ENCODE measurements around the gene PC.

PC gene

DNA sequence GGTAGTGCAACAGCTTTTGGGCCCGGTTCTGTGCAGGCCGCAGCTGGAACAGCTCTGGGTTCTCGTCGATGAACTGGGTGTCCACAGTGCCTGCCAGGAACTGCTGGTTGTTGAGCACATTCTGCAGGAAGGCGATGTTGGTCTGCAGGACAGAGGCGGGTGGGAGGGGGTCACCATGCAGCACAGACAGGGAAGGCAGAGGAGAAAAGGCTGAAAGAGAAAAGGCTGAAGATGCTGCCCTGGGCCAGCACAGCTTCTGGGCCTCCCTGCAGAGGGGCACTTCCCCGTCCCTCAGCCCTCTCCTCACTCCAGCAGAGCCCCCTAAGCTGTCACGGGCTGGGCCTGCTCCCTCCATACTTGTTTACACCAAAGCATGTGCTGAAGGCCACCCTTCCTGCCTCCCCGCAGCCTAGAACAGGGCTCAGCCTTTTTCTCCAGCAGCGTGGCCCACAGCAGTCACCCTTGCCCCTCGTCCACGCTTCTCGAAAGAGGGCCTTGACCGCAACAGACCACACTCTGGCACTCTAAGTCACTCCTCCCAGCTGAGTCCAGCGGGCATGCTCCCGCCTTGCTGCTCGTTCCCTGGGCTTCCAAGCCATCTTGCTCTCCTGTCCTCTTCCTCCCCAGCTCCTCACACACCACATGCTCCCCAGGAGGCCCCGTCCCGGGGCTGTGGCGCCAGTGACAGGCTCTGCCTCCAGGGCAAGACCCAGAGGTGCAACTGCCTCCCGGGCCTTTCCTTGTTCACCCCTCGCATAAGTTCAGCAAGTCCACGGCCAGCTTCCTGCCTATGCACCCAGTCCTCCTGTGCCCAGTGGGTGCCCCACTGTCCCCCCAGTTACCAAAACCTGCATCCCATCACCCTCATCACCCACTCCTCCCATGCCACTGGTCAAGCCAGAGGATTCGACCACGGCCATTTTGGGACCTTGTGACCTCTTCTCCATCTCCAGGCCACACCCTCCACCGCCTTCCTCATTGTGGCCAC lies 104.6 kb downstream of the PC start:
- TF ChIP-seq CTCF (conservative IDR thresholded peaks at IDR 0.05; ENCODE audit: low read depth, low read length), result no peak
- DNase-seq (ENCODE audit: low read depth), result no peak
- no peak overlapping the region for H3K4me3 ChIP-seq (ENCODE audit: low read depth, low read length)

DNA sequence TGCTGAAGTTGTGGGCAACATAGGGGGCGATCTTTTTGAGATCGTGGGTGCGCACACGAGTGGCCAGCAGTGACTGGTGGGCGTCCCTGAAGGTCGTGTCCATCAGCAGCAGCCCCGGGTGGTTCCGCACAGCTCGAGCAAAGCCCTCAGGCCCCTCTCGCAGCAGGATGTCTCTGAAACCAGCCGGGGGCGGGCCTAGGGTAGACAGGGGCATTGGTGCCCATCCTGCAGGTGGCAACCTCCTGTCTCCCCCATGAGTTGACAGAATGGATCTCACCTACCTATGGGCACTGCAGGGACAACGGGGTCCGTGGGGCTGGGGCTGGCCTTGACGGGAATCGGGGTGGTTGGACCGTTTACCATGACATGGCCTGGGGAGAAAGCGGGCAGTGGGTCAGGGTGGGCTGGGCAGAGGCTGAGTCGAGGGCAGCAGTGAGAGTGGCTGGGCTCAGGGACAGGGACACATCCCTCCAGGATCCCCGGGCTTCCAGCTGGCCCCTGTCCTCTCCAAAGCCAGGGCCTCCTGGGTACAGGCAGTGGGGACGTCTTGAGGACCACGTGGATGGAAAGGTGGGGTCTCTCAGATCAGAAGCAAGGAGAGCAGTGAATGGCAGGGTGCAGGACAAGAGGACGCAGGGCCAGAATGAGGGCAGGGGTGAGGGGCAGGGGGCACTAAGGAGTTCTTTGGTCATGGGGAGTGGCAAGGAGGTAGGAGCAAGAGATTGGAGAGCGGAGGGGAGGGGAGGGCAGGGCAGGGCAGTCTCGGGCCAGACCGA lies 105.5 kb downstream of the PC start:
- no peak for TF ChIP-seq CTCF (conservative IDR thresholded peaks at IDR 0.05; ENCODE audit: low read depth, low read length)
- H3K4me3 ChIP-seq (ENCODE audit: low read depth, low read length), result no peak overlapping the region
- DNase-seq (ENCODE audit: low read depth), result no peak

DNA sequence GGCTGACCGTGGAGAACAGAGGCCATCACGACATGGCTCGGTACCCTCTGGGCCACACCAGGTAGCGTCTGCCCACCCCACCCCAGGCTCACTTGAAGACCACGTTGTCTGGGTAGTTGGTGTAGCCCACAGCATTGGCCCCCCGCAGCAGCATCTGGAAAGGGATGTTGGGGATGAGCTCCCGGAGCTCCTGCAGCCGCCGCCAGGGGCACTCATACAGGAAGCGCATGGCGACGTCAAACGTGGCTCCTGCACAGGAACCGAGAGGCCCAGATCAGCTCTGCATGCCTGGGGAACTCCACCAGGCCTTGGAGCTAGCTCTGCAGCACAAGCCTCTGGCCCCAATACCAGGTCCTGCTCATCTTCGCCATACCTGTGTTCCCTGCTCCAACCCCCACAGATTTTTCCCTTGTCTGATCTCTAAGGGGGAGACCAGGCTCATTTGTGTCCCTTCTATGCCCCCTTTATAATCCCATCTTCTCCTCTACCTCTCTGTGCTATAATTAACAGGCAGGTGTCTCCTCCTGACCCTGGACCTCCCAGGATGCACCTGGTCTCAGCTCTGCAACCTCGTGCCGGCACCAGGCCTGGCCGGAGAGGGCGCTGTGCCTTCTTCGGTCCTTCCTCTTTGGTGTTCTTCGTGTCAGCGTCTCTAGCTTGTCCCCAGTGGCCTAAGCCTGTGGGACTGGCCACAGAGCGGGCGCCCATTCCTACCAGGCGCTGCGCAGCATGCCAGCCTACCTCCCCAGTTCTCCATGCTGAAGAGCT lies 106.3 kb downstream of the PC start:
- peak; percentile 27 for TF ChIP-seq CTCF (conservative IDR thresholded peaks at IDR 0.05; ENCODE audit: low read depth, low read length)
- no peak overlapping the region for H3K4me3 ChIP-seq (ENCODE audit: low read depth, low read length)
- DNase-seq (ENCODE audit: low read depth), result no peak

GRCh38 chr11:66851239-66851596 lies 107.0 kb downstream of the PC start:
- TF ChIP-seq CTCF (conservative IDR thresholded peaks at IDR 0.05; ENCODE audit: low read depth, low read length), result no peak
- DNase-seq (ENCODE audit: low read depth), result no peak
- no peak overlapping the region for H3K4me3 ChIP-seq (ENCODE audit: low read depth, low read length)

DNA sequence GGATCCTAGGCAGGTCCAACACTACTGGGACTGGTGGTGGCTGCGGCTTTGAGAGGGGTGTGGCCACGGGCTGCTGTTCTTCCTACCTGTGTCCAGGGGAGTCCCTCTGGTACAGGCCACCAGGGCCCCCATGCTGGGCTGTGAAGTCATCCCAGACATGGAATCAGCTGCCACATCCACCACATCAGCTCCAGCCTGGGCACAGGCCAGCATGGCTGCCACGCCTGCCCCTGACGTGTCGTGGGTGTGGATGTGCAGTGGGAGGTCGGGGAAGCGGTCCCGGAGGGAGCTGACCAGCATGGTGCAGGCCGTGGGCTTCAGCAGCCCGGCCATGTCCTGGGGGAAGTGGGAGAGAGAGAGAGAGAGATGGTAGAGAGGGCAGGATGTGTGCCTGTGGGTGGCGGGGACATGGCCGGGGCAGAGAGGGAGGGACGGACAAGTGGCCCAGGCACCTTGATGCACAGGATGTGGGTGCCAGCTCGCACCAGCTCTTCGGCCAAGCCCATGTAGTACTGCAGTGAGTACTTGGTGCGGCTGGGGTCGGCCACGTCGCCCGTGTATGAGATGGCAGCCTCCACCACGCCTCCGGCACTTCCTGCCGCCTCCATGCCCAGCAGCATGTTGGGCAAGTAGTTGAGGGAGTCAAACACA lies 107.5 kb downstream of the PC start:
- DNase-seq (ENCODE audit: low read depth), result no peak
- no peak for TF ChIP-seq CTCF (conservative IDR thresholded peaks at IDR 0.05; ENCODE audit: low read depth, low read length)
- no peak overlapping the region for H3K4me3 ChIP-seq (ENCODE audit: low read depth, low read length)

- no peak for DNase-seq (ENCODE audit: low read depth)
- no peak overlapping the region for H3K4me3 ChIP-seq (ENCODE audit: low read depth, low read length)
- no peak for TF ChIP-seq CTCF (conservative IDR thresholded peaks at IDR 0.05; ENCODE audit: low read depth, low read length)
These were observed 108.0 kb downstream of the PC start for GRCh38 chr11:66850235-66850587.

Data from choroid plexus epithelial cell (primary cell).